Measurements from ENCODE around the gene PKIB.
"Not testable (repeated sequence)": the region's sequence is repeated elsewhere in the genome, so short reads cannot be mapped to it uniquely, and the experiment has no call there.

The PKIB gene, protein sequence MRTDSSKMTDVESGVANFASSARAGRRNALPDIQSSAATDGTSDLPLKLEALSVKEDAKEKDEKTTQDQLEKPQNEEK

DNA sequence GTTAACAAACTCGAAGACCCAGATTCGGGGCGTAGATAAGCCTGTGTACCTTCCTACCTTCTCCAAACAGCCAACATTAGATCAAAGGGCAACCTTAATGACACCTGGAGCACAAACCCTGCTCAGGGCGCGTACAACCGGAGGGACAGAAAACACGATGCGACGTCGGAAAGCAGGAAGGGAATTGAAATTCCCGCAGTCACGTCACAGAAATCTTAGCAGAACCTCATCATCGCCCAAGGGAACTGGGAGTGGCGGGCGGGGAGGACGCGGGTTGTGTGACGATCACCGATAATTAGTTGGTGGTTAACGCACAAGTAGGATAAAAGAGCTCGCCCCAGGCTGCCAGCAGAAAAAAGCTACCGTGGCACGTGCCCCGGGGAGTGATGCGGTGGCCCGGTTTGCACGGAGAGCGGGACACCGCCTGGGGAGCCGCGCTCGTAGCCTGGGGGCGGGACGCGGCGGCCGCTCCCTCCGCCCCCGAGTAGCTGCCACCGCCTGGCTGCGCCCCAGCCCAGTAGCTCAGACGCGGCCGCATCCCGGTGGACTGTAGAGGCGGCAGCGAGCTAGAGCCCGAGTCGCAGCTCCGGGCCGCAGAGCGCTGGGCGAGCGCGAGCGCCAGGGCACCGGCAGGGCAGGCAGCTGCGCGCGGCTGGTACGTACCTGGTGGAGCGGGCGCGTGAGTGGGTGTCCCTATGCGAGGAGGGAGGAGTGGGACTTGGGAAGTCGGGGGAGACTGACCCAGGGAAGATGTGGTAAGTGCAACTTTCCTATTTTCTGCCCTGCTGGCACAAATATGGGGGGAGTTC lies at the start of gene PKIB:
Gene PKIB, plus strand, starts transcription at position 525 of the 809 bp plus-strand sequence. CDS start 107,390 bp downstream, outside the sequence.
- DNase-seq: peak; percentile 31

DNA sequence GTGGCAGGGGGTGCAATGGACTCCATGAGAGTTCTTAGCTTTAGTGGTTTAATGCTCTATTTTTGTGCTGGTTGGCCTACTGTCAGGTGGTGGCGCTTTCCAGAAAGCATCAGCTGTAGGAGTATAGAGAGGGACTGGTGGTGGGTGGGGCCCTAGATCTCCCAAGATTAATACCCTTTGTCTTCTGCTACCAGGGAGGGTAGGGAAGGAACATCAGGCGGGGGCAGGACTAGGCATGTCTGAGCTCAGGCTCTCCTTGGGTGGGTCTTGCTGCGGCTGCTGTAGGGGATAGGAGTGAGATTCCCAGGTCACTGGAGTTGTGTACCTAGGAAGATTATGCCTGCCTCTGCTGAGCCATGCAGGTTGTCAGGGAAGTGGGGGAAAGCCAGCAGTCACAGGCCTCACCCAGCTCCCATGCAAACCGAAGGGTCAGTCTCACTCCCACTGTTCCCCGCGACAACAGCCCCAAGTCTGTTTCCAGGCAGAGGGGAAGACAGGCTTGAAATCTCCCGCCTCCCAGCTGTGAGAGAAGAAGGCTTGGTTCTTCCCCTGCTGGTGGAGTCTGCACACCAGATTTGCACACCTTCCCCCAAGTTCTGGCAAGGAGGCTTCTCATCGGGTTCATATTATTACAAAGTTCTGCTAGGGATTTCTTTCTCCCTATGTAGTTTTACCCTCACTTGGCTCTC lies 46.7 kb upstream of the PKIB start:
- DNase-seq: no peak

DNA sequence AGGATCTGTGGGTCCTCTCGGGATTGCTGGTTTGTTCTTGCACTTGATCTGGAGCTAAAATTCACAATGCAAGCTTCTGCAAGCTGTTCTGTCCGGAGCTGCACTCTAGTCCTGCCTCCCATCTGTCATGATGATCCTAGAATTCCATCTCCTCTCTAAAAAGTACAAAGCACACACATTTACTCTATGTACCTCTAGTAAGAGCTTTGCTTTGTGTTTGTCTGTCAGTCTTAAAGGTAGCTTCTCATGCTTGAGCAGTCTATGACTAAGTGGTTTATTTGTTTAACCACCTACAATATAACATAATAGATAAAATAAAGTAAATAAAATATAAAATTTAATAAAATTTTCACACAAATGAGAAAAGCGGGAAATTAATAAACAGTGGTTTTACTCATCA lies 46.0 kb upstream of the PKIB start:
- no peak for DNase-seq

DNA sequence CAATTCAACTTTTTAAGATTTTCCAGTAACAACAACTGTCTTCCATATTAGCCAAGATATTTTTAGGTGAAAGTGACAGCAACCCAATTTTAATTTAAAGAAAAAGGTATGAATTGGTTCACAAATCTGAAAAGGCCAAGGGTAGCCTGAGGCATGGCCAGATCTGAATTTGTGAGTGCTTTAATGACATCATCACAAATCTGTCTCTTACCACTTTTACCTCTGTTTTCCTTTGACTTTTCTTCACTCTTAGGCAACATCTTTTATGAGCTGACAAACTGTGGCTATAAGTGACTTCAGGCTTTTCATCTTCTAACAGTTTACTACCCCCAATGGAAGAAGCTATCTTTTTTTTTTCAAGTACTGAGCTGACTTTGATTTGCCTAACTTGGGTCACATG lies 44.5 kb upstream of the PKIB start:
- no peak for DNase-seq

- no peak for DNase-seq
Observed at GRCh38 chr6:122567034-122567433, 43.2 kb upstream of the PKIB start.

GRCh38 chr6:122568350-122568749 lies 41.9 kb upstream of the PKIB start:
- no peak for DNase-seq

DNA sequence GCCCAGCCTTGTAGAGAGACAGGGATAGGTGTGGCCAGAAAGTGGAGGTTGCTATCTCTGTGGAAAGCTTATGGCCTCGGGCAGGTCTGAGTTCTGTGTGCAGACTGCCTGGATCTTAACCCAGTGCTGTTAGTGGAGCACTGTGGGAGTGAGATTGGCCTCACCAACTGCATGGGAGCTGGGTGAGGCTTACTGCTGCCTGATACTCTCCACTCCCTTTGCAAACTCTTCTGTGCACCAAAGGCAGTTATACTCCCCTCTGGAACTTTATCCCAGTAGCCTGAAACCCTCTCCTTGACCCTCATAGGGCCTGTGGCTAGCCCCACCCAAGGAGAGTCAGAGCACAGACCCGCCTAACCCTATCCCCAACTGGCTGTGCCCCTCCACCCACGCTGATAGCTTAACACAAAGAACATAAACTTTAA lies 41.4 kb upstream of the PKIB start:
- DNase-seq: no peak

DNA sequence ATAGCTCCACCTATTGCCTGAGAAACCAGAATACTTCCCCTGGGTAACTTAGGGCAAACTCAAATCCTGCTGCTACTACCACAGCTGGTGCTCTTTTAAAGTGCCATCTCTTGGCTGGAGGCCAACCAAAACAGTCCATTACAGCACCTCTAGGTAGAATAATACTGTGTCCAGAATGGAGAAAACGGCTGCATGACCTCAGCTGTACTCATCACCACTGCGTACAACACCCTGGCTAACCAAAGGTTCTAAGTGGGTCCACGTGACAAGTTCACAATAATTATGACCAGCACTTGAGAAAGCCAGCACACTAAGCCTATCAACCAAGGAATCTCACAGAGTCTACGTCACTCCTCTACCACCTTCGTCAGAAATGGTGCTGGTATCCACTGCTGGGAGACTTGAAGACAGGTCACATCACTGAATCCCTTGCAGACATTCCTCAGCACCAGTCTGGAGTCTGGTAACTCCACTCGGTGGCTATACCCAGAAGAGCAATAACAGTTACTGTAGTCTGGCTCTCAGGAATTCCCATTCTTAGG lies 40.9 kb upstream of the PKIB start:
- no peak for DNase-seq

- DNase-seq: no peak
Observed at GRCh38 chr6:122571888-122572287, 38.3 kb upstream of the PKIB start.

DNA sequence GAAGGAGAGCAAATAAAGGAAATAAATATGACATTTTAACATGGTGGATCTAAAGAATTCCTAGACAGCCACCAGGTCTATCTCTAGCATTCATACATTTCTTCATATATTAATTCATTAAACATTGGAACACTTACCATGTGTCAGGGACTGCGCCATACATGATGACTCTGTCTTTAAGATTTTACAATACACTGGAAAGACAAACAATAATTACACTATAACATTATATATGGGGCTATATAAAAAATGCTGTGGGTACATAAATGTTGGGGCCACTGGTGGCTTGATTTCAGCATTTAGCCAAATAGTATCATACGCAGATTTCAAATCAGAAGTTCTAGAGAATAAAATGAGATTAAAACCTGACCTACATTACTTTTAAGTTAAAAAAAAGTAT lies 33.3 kb upstream of the PKIB start:
- no peak for DNase-seq

DNA sequence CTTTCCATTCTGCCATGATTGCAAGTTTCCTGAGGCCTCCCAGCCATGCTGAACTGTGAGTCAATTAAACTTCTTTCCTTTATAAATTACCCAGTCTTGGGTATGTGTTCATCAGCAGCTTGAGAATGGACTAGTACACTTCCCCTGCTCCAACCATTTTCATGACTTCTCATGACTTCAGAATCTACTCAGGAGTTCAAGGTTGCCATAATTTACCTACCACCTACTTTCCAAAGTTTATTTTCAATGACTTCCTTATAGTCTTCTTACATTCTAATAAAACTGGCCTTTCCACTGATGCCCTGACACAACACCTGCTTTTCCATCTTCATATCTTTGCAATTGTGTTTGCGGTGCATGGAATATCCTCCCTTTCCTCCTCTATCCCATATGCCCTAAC lies 31.2 kb upstream of the PKIB start:
- DNase-seq: no peak

- DNase-seq: no peak
Observed at GRCh38 chr6:122580737-122581136, 29.5 kb upstream of the PKIB start.

DNA sequence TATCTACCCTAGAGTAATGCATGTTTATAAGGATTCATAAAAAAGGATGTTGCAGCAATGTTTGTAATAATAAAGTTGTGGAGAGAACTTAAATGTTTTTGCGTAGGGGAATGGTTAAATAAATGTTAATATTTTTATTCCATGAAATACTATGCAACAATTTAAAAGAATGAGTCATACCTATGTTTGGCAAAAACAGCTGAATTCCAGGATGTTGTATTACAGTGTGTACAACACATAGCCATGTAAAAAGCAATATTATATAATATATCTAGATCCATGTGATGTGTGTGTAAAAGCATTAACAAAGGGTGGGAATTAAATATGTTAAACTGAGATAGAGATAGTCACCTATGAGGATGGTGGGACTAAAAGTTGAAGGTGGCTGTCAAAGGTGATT lies 21.1 kb upstream of the PKIB start:
- DNase-seq: no peak

DNA sequence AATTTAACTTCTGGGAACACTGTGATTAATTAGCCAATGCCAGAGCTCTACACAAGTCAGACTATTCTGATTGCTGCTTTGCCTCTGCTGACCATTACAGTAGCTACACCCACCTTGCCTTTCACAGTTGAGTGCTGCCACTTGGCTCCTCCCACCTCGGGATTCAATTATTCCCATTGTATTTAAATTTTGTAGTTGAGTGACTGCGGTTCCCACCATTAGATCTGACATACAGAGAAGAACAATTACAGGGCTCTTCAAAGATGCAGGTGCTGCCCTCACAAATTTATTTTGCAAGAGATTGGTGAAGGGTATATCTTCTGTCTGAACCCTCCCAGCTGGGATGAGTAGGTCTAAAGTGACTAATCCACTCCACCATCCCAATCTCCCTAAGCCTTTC lies 11.9 kb upstream of the PKIB start:
- not testable (repeated sequence) for DNase-seq

- no peak for DNase-seq
Observed at GRCh38 chr6:122604676-122605075, 5.5 kb upstream of the PKIB start.

- DNase-seq: no peak
Observed at GRCh38 chr6:122610690-122611455, 668 bp downstream of the PKIB start.

GRCh38 chr6:122612838-122613237 lies 2.6 kb downstream of the PKIB start:
- DNase-seq: no peak

DNA sequence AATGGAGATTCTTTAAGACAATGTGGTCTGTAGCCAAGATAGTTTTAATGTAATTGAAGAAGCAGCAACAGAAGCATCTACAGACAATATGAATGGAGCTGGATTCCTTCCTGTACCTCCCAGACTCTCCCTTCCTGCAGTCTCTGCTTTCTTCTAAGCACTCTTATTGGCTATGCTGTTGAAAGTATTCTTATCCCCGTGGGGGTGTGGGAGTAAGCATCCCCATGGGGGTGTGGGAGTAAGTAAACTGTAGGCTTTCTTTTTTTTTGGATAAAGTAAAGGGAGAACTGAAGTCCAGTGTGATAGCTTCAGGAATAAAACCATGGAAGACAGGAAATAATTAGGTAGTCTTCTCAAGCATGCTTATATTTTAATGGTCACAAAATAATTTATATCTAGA lies 4.1 kb downstream of the PKIB start:
- no peak for DNase-seq

- DNase-seq: no peak
Observed at GRCh38 chr6:122615409-122615808, 5.2 kb downstream of the PKIB start.

DNA sequence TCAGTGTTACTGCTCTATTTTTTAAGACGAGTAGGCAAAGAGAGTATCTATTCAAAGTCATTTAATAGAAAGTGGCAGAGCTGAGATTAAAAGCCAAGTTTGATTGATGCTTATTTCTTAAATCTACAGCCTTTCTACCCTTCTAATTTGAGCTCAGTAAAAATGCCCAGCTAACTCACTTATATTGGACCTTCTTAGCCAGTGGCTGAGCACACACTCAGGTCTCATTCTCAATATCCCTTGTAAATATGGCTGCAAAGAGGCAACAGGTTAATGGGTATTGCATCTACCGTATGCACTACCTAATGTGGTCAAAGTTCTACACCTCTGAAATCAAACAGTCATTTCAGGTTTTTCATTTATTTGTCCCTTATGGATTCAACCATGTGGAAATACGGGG lies 6.7 kb downstream of the PKIB start:
- DNase-seq: no peak

DNA sequence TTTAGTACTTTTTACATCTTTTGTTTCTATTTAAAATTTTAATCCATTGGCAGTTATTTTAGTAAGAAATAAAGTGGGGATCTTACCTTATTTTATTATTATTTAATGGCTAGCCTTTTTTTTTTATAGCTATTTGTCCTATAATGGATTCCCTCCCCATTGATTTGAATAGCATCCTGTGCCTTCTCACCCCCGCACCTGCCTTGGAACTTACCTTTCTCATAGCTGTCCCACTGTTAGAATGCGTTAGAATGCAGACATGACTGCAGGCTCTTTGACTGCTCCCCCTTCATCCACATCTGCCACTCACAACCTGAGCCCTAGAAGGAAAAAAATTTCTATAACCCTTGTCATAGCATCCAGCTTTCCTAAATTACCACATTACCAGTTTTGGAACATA lies 9.1 kb downstream of the PKIB start:
- no peak for DNase-seq

- no peak for DNase-seq
Observed at GRCh38 chr6:122620428-122620827, 10.2 kb downstream of the PKIB start.

DNA sequence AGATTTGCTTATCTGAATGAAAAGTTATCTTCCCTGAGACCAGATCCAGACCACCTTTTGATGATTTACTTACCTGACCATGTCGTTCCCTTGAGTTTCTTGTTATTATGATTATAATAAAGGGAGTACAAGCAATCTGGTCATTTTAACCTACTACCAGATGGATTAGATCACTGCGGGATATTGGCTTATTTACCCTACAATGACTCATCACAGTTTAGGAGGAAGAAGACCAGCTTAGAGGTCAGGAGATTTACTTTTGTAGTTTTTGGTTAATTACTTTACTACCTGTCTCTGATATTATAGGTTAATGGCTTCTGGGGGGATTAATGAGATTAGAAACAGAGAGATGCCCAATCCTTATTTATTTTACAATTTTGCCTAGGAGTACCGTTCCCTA lies 10.7 kb downstream of the PKIB start:
- DNase-seq: no peak
